SK-N-SH (cell line): ENCODE data around the gene PDGFRB. TPM values are rescaled to one million over a fixed set of nuclear protein-coding genes. Genes with fewer than 3 reads are reported as not detected.

ENCODE experiments used
- CTCF ChIA-PET: fragments of 300-600, 350-600 bp; formaldehyde crosslinking; extraction: SDS; loops from one replicate; lab custom pipeline; 2021; lab: Yijun Ruan, JAX
- POLR2A ChIA-PET: fragments of 350-600 bp; sonication (Branson Sonifier 250); formaldehyde crosslinking; extraction: SDS; loops from one replicate; lab custom pipeline; 2020; ENCODE audit warnings: antibody characterized with exemption, inconsistent platforms; lab: Yijun Ruan, JAX
- DNase-seq: peaks from one replicate; pipeline ENCODE4 v3.0.0; 2012
- H2AFZ ChIP-seq: fragments of 200-600 bp; sonication (generic); 2 replicates; pipeline ENCODE4 v1.8.1; 2016; ENCODE audit warnings: antibody characterized with exemption, mild to moderate bottlenecking, low read depth
- H3F3A ChIP-seq: fragments of 200-600 bp; sonication (generic); replicated peaks from 2 replicates; pipeline ENCODE3; 2016; ENCODE audit warnings: antibody characterized with exemption, mild to moderate bottlenecking; ENCODE audit not compliant: insufficient read depth
- H3K27ac ChIP-seq, 2 experiments: fragments of 200-500 bp in 1 of 2; fragments of 200-600 bp in 1 of 2; sonication (Bioruptor generic) in 1 of 2; sonication (generic), shearing (Covaris generic) in 1 of 2; 2 replicates each; pipeline versions ENCODE4 v1.5.1 to v1.6.1; 2014 to 2016; ENCODE audit warnings: low read depth in 2 of 2, inconsistent platforms in 1 of 2, low read length in 1 of 2, mild to moderate bottlenecking in 1 of 2, mixed read lengths in 1 of 2
- H3K27me3 ChIP-seq: fragments of 200-600 bp; sonication (generic), shearing (Covaris generic); 2 replicates; pipeline ENCODE4 v1.6.1; 2016; ENCODE audit warnings: mixed run types; ENCODE audit not compliant: insufficient read depth
- H3K36me3 ChIP-seq, 2 experiments: fragments of 200-500 bp in 1 of 2; fragments of 200-600 bp in 1 of 2; sonication (Bioruptor generic) in 1 of 2; sonication (generic) in 1 of 2; replicated peaks in 1 of 2; 2 replicates each; pipeline versions ENCODE3 to v1.5.1; 2014 to 2016; ENCODE audit warnings: low read length in 1 of 2, mild to moderate bottlenecking in 1 of 2; ENCODE audit not compliant: insufficient read depth in 2 of 2, control insufficient read depth in 1 of 2
- H3K4me1 ChIP-seq, 2 experiments: fragments of 200-500 bp in 1 of 2; fragments of 200-600 bp in 1 of 2; sonication (Bioruptor generic) in 1 of 2; sonication (generic), shearing (Covaris generic) in 1 of 2; 2 replicates each; pipeline versions ENCODE4 v1.5.1 to v1.6.1; 2014 to 2016; ENCODE audit warnings: low read depth in 1 of 2, low read length in 1 of 2, mixed run types in 1 of 2; ENCODE audit not compliant: insufficient read depth in 2 of 2, control insufficient read depth in 1 of 2
- H3K4me2 ChIP-seq: fragments of 200-600 bp; sonication (generic), shearing (Covaris generic); 2 replicates; pipeline ENCODE4 v1.6.1; 2017; ENCODE audit warnings: mixed run types
- H3K4me3 ChIP-seq, 2 experiments: fragments of 200-500 bp in 1 of 2; fragments of 200-600 bp in 1 of 2; sonication (Bioruptor generic) in 1 of 2; sonication (generic), shearing (Covaris generic) in 1 of 2; 2 replicates each; pipeline versions ENCODE4 v1.5.1 to v1.8.1; 2014 to 2016; ENCODE audit warnings: low read depth in 2 of 2, inconsistent platforms in 1 of 2, low read length in 1 of 2, mild to moderate bottlenecking in 1 of 2, mixed read lengths in 1 of 2, moderate library complexity in 1 of 2
- H3K79me2 ChIP-seq: fragments of 200-600 bp; sonication (generic); 2 replicates; pipeline ENCODE4 v1.8.1; 2017; ENCODE audit warnings: mild to moderate bottlenecking; ENCODE audit not compliant: insufficient read depth
- H3K9ac ChIP-seq: fragments of 200-600 bp; sonication (generic); 2 replicates; pipeline ENCODE4 v1.6.1; 2017; ENCODE audit warnings: mixed run types
- H3K9me2 ChIP-seq: fragments of 200-600 bp; sonication (generic); 2 replicates; pipeline ENCODE4 v1.6.1; 2017; ENCODE audit warnings: mixed run types
- H3K9me3 ChIP-seq: fragments of 200-600 bp; sonication (generic); 2 replicates; pipeline ENCODE4 v1.6.1; 2017; ENCODE audit warnings: mixed run types, mild to moderate bottlenecking, moderate library complexity
- H4K20me1 ChIP-seq: fragments of 200-600 bp; sonication (generic); 2 replicates; pipeline ENCODE4 v1.6.1; 2017; ENCODE audit warnings: mild to moderate bottlenecking, mixed run types; ENCODE audit not compliant: insufficient read depth
- CHD2 ChIP-seq: fragments of 150-350 bp; IDR thresholded peaks from 2 replicates; pipeline ENCODE4 v1.6.1; 2018; ENCODE audit warnings: low read length; ENCODE audit not compliant: partially characterized antibody
- ELF1 ChIP-seq: IDR thresholded peaks from 2 replicates; pipeline ENCODE4 v1.4.0; 2012
- EP300 ChIP-seq, 2 experiments: IDR thresholded peaks; 2 replicates each; pipeline versions ENCODE4 v1.4.0 to v1.6.1; 2012; ENCODE audit warnings: borderline replicate concordance in 1 of 2, low read depth in 1 of 2, low read length in 1 of 2
- EZH2phosphoT487 ChIP-seq: fragments of 200-600 bp; sonication (generic); IDR thresholded peaks from 2 replicates; pipeline ENCODE4 v1.6.1; 2017; ENCODE audit warnings: low read depth, mixed run types, mild to moderate bottlenecking, antibody characterized with exemption, moderate library complexity, borderline replicate concordance
- FOSL2 ChIP-seq: IDR thresholded peaks from 2 replicates; pipeline ENCODE4 v1.4.0; 2012; ENCODE audit warnings: low read depth, mild to moderate bottlenecking, moderate library complexity, borderline replicate concordance
- FOXJ3 ChIP-seq: sonication (generic); formaldehyde crosslinking; IDR thresholded peaks from 2 replicates; pipeline ENCODE4 v1.5.1; 2020; ENCODE audit warnings: mild to moderate bottlenecking, missing genetic modification reagents
- FOXM1 ChIP-seq: IDR thresholded peaks from 2 replicates; pipeline ENCODE4 v1.4.0; 2012; ENCODE audit warnings: low read depth, mild to moderate bottlenecking
- GABPA ChIP-seq: IDR thresholded peaks from 2 replicates; pipeline ENCODE4 v1.4.0; 2012; ENCODE audit warnings: low read depth, mild to moderate bottlenecking
- GATA2 ChIP-seq: sonication (generic); formaldehyde crosslinking; IDR thresholded peaks from 2 replicates; pipeline ENCODE4 v1.5.0; 2020; ENCODE audit warnings: mild to moderate bottlenecking, missing genetic modification reagents
- IRF3 ChIP-seq: fragments of 150-350 bp; IDR thresholded peaks from 2 replicates; pipeline ENCODE4 v1.6.1; 2016; ENCODE audit warnings: mild to moderate bottlenecking, low read depth, low read length
- JUND ChIP-seq: IDR thresholded peaks from 2 replicates; pipeline ENCODE4 v1.4.0; 2012
- MEF2A ChIP-seq: IDR thresholded peaks from 2 replicates; pipeline ENCODE4 v1.4.0; 2012; ENCODE audit warnings: low read depth, borderline replicate concordance
- MXI1 ChIP-seq: IDR thresholded peaks from 2 replicates; pipeline ENCODE4 v1.6.1; 2012; ENCODE audit warnings: mild to moderate bottlenecking, low read depth, low read length, improper control_type of control experiment
- NRF1 ChIP-seq: IDR thresholded peaks from 2 replicates; pipeline ENCODE4 v1.6.1; 2012; ENCODE audit warnings: low read depth, mild to moderate bottlenecking, low read length
- POLR2AphosphoS5 ChIP-seq: IDR thresholded peaks from 2 replicates; pipeline ENCODE4 v1.6.1; 2012; ENCODE audit warnings: low read depth, low read length
- RAD21 ChIP-seq: IDR thresholded peaks from 2 replicates; pipeline ENCODE4 v1.6.1; 2012; ENCODE audit warnings: mild to moderate bottlenecking, low read length
- RCOR1 ChIP-seq: fragments of 150-350 bp; IDR thresholded peaks from 2 replicates; pipeline ENCODE4 v1.6.1; 2017; ENCODE audit warnings: antibody characterized with exemption, low read length
- RFX5 ChIP-seq: IDR thresholded peaks from 2 replicates; pipeline ENCODE4 v1.6.1; 2012; ENCODE audit warnings: mild to moderate bottlenecking, improper control_type of control experiment, low read length
- RXRA ChIP-seq: IDR thresholded peaks from 2 replicates; pipeline ENCODE4 v1.4.0; 2012; ENCODE audit warnings: low read depth, mild to moderate bottlenecking, borderline replicate concordance
- SMC3 ChIP-seq: IDR thresholded peaks from 2 replicates; pipeline ENCODE4 v1.6.1; 2012; ENCODE audit warnings: low read depth, low read length, improper control_type of control experiment
- TAF1 ChIP-seq: IDR thresholded peaks from 2 replicates; pipeline ENCODE4 v1.6.1; 2012; ENCODE audit warnings: low read depth, mild to moderate bottlenecking, low read length, moderate library complexity, borderline replicate concordance
- TCF12 ChIP-seq: IDR thresholded peaks from 2 replicates; pipeline ENCODE4 v1.4.0; 2012
- TEAD4 ChIP-seq: IDR thresholded peaks from 2 replicates; pipeline ENCODE4 v1.4.0; 2012; ENCODE audit warnings: mild to moderate bottlenecking, borderline replicate concordance; ENCODE audit not compliant: insufficient read depth
- YY1 ChIP-seq: IDR thresholded peaks from 2 replicates; pipeline ENCODE4 v1.4.0; 2012; ENCODE audit warnings: low read depth, mild to moderate bottlenecking
- WGBS: methylation state at CpG from one replicate; pipeline ENCODE4 v1.1.6; 2017; ENCODE audit warnings: low lambda C conversion rate; 5-methylcytosine and 5-hydroxymethylcytosine counted together
- polyA plus RNA-seq, 3 experiments: library from polyadenylated mRNA; depleted of rRNA; stranded (reverse); fragments of >200 nt; gene quantifications; 2 replicates each; pipeline ENCODE4 v1.2.3, GENCODE V29; 2012
- TF ChIP-seq, protein P1 (sequence below): IDR thresholded peaks from 2 replicates; pipeline ENCODE4 v1.4.0; 2012; ENCODE audit warnings: low read depth, borderline replicate concordance
- TF ChIP-seq, protein P2 (sequence below): fragments of 200-600 bp; sonication (generic); IDR thresholded peaks from 2 replicates; pipeline ENCODE4 v1.6.1; 2017; ENCODE audit warnings: antibody characterized with exemption, mild to moderate bottlenecking, moderate library complexity
- TF ChIP-seq, protein P3 (sequence below): fragments of 150-350 bp; IDR thresholded peaks from 2 replicates; pipeline ENCODE4 v1.6.1; 2017; ENCODE audit warnings: antibody characterized with exemption, low read length, low read depth, borderline replicate concordance
- TF ChIP-seq, protein P4 (sequence below): IDR thresholded peaks from 2 replicates; pipeline ENCODE4; 2012

PDGFRB gene
- polyA plus RNA-seq, 1 of the 3 experiments (the other 2 are of a cell fraction): 32.1 TPM

- no peak for DNase-seq
- TF ChIP-seq POLR2AphosphoS5 (no peak), YY1 (no peak), FOXM1 (no peak), MXI1 (no peak), RXRA (peak; percentile 70; the same call in 1 of the 2 replicates), JUND (peak; percentile 66), TCF12 (peak; percentile 69), GABPA (no peak), RAD21 (no peak), TEAD4 (no peak), TAF1 (no peak), IRF3 (no peak), RCOR1 (no peak), SMC3 (no peak), FOXJ3 (CRISPR knock-in tag) (no peak), GATA2 (no peak), EZH2phosphoT487 (no peak), EP300 (IDR thresholded peaks at IDR 0.05; ENCODE audit: borderline replicate concordance in 1 of 2, low read depth in 1 of 2, low read length in 1 of 2) (peak in 1 of 2 experiments; percentile 42; a peak in 1 of 4 replicates), RFX5 (no peak), CHD2 (no peak), MEF2A (no peak), ELF1 (no peak), FOSL2 (peak; percentile 77), NRF1 (no peak)
- TF ChIP-seq, protein P1, sequence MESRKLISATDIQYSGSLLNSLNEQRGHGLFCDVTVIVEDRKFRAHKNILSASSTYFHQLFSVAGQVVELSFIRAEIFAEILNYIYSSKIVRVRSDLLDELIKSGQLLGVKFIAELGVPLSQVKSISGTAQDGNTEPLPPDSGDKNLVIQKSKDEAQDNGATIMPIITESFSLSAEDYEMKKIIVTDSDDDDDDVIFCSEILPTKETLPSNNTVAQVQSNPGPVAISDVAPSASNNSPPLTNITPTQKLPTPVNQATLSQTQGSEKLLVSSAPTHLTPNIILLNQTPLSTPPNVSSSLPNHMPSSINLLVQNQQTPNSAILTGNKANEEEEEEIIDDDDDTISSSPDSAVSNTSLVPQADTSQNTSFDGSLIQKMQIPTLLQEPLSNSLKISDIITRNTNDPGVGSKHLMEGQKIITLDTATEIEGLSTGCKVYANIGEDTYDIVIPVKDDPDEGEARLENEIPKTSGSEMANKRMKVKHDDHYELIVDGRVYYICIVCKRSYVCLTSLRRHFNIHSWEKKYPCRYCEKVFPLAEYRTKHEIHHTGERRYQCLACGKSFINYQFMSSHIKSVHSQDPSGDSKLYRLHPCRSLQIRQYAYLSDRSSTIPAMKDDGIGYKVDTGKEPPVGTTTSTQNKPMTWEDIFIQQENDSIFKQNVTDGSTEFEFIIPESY: no peak
- TF ChIP-seq, protein P2, sequence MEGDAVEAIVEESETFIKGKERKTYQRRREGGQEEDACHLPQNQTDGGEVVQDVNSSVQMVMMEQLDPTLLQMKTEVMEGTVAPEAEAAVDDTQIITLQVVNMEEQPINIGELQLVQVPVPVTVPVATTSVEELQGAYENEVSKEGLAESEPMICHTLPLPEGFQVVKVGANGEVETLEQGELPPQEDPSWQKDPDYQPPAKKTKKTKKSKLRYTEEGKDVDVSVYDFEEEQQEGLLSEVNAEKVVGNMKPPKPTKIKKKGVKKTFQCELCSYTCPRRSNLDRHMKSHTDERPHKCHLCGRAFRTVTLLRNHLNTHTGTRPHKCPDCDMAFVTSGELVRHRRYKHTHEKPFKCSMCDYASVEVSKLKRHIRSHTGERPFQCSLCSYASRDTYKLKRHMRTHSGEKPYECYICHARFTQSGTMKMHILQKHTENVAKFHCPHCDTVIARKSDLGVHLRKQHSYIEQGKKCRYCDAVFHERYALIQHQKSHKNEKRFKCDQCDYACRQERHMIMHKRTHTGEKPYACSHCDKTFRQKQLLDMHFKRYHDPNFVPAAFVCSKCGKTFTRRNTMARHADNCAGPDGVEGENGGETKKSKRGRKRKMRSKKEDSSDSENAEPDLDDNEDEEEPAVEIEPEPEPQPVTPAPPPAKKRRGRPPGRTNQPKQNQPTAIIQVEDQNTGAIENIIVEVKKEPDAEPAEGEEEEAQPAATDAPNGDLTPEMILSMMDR: 0 out of 2 replicates have a peak, but pooled peaks have one; percentile 15
- TF ChIP-seq, protein P3, sequence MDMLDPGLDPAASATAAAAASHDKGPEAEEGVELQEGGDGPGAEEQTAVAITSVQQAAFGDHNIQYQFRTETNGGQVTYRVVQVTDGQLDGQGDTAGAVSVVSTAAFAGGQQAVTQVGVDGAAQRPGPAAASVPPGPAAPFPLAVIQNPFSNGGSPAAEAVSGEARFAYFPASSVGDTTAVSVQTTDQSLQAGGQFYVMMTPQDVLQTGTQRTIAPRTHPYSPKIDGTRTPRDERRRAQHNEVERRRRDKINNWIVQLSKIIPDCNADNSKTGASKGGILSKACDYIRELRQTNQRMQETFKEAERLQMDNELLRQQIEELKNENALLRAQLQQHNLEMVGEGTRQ: no peak
- TF ChIP-seq, protein P4, sequence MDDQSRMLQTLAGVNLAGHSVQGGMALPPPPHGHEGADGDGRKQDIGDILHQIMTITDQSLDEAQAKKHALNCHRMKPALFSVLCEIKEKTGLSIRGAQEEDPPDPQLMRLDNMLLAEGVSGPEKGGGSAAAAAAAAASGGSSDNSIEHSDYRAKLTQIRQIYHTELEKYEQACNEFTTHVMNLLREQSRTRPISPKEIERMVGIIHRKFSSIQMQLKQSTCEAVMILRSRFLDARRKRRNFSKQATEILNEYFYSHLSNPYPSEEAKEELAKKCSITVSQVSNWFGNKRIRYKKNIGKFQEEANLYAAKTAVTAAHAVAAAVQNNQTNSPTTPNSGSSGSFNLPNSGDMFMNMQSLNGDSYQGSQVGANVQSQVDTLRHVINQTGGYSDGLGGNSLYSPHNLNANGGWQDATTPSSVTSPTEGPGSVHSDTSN: peak; percentile 26; the same call in 1 of the 2 replicates
Observed at GRCh38 chr5:150065346-150065745, 90.3 kb downstream of the PDGFRB start.

More at GRCh38 chr5:150065346-150065745, 90.3 kb downstream of the PDGFRB start:
- H3K9me3 ChIP-seq: no peaks in the 10 kb centered on the region
- H3K4me1 ChIP-seq: peaks cover 14 to 48% of the 10 kb centered on the region in 2 experiments; a peak in 3 of 4 replicates
- H3F3A ChIP-seq: peaks cover 6% of the 10 kb centered on the region
- 0 out of 2 replicates have a peak overlapping the region, but pooled peaks have one; percentile 21 for H3K9ac ChIP-seq
- no peaks in the 10 kb centered on the region for H3K79me2 ChIP-seq
- WGBS: 50% methylated on average over 6 of the region's 6 CpGs
- peak overlapping the region; percentile 86; the same call in 1 of the 2 replicates for H2AFZ ChIP-seq
- H3K4me2 ChIP-seq: peak overlapping the region; percentile 65
- H3K27ac ChIP-seq: peak overlapping the region in 1 of 2 experiments; percentile 53; a peak in 2 of 4 replicates
- ChIA-PET POLR2A (no interaction called here), CTCF (interaction anchor here (1.0 to 1.5 kb wide), 2 partner anchors 24 to 429 kb away, joined by 3 to 4 read pairs; no protein-coding TSS in a partner anchor)
- H3K9me2 ChIP-seq: no peaks in the 10 kb centered on the region
- H4K20me1 ChIP-seq: no peaks in the 10 kb centered on the region
- no peaks in the 10 kb centered on the region for H3K36me3 ChIP-seq
- no peaks in the 10 kb centered on the region for H3K27me3 ChIP-seq
- no peak overlapping the region for H3K4me3 ChIP-seq
